OCI-M1 (cell line): ENCODE data around the gene UBASH3A.
"Not testable (repeated sequence)": the region's sequence is repeated elsewhere in the genome, so short reads cannot be mapped to it uniquely, and the experiment has no call there.

Experiments
- DNase-seq: peaks from one replicate; lab custom pipeline; 2025; lab: John Stamatoyannopoulos, UW

The UBASH3A gene

DNA sequence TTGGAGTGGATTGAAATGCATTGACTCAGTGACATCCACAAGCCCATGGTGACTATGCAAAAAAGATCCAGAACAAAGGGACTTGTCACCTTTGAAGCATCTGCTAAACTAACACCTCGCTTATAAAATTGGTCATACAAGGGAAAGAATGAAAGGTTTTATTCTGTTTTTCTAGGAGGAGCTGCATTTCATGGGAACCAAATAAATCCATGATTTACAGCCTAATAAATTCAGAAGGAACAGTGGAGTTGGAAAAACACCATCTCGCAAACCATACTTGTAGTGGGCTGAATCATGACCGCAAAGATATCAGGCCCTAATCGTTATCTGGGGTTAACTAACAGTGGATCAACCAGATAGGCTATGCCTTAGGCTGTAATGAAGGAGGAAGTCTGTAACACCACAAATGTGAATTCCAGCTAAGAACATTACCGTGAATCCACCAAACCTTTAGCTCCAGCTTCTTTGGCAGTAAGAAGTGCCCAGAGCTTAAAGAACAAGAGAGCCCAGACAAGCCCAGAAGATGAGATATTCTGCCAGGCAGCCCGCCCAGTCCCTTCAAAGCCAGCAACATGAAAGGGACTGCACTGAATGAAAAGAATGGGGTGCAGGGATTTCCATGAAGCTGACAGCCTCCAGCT, 64.9 kb downstream of the UBASH3A start:
- peak; percentile 82 for DNase-seq

DNA sequence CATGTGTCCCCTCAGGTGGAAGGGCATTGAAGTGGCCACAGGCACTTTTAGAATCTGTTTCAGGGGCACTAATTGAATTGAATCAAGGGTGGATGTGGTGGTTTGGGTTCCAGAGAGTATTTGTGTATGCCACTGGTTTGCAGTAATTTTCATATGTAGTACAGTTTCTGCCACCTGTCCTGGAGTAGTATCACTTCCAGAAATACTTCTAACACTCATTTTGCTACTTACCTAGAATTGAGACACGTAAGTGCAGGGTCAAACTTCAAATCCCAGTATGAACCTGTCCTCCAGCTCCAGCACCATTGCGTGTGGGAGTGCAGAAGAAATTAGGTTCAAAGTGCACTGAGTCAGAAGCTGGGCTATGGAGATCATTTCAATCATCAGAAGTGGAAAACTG, 65.6 kb downstream of the UBASH3A start:
- DNase-seq, result no peak

DNA sequence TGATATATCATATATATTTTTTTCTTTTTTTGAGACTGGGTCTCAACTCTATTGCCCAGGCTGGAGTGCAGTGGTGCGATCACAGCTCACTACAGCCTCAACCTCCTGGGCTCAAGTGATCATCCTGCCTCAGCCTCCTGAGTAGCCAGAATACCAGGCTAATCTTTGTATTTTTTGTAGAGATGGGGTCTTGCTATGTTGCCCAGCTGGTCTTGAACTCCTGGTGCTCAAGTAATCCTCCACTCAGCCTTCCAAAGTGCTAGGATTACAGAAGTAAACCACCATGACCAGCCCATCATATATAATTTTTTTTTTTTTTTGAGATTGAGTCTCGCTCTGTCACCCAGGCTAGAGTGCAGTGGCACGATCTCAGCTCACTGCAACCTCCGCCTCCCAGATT, 66.0 kb downstream of the UBASH3A start:
- DNase-seq, result not testable (repeated sequence)

DNA sequence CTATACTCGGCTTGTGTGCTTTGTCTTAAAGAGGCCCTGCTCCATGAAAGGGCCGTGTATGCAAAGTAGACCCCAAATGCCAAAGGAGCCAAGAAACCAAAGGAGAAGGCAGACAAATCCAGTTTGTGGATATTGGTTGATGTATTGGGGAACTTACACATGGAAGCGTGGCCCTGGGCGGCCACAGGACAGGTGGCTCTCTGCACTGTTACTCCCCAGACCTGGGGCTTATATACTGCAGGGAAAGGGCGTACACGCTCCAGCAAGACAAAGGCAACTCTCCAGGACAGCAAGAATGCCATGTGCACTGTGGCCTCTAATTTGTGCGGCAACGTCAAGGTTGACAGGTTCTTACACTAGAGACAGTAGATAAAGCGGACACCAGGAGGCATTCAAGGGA, 67.5 kb downstream of the UBASH3A start:
- DNase-seq, result no peak

DNA sequence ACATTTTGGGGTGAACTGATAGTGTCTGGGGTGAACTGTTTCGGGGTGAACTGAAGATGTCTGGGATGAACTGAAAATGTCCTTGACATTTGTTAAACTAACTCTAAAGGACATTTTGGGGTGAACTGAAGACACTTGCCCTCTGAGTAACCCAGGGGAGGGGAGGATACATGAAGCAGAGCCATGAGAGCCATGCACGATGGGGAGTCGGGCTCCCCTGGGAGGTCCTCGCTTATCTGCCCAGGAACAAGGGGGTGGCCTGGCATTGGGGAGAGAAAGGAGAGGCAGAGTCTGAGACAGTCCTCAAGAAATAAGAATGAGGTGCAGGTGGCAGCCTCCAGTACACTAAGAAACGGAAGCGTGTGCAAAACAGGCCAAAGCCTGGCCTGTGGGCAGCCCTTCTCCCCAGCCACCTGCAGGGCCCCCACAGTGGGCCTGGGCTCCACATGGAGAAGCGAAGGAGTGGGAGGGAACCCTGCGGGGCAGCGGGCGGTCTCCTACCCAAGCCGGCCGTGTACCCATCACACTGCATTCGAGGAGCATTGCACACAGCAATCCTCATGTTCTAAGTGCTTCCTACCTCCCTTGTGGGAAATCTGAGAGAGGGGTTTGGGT, 68.1 kb downstream of the UBASH3A start:
- no peak for DNase-seq

DNA sequence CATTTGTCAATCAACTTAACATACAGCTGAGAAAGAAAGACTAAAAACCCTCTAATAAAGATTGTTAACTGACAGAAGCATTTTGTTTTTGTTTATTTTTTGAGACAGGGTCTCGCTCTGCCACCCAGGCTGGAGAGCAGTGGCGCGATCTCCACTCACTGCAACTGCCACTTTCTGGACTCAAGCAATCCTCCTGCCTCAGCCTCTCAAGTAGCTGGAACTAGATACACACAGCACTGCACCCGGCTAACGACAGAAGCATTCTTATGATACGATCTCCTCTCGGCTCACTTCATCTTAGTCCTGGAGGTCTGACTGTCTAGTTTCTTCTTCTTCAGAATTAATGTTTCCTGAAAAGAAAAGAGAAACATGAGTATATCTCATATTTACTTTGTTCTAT, 68.8 kb downstream of the UBASH3A start:
- DNase-seq, result peak; percentile 29

DNA sequence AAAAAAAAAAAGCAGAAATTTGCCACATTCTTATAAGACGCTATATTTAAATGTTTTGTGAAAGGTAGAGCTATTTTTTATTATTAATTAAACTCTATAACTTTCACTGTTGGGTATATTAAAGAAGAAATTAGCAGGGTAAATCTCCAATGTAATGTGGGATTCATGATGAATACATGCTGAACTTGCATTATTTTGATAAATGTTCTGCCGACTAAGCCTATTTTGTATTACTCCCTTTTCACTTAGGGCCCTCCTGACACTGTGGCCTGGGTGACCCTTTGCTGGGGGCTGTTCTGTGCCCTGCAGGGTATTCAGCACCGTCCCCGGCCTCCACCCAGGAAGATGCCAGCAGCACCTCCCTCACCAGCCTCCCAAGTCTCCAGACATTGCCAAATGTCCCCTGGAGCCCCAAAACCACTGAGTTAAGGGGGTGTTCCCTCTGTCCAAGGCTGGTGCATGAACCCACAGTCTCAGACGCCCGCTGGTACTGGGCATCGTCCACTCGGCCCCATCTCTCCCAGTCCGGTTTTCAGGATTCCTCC, 69.9 kb downstream of the UBASH3A start:
- no peak for DNase-seq

DNA sequence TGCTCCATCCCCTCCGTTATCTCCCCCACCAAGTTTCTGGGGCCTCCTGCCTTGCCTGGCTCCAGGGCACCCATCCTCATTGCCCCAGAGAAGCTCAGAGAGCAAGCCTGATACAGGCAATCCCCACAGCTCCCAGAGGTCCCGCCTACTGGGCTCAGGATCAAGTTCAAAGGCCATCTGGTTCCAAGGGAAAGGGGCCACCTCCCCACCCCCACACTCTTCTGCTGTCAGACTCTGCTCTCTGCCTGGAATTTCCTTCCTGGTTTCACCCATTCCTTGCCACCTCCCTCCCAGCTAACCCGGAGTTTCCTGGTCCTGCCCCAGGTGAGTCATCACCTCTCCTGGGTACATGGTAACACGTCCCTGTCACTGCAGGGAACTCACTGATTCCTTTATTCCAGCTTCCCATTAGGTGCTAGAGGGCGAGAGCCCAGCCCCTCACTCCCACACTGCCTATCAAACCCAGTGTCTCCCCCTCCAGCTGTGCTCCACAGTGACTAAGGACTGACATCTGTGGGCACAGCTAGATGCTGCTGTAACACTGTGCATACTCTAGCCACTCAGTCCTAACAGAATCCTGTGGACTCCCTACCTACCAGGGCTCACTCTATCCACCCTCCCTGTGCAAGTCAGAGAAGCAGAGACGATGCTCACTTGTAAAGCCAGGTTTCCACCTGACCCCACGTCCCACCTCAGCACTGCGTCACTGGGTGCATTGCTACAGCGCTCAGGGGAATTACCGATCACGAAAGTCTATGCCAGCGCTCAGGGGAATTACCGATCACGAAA, 70.5 kb downstream of the UBASH3A start:
- peak; percentile 32 for DNase-seq

DNA sequence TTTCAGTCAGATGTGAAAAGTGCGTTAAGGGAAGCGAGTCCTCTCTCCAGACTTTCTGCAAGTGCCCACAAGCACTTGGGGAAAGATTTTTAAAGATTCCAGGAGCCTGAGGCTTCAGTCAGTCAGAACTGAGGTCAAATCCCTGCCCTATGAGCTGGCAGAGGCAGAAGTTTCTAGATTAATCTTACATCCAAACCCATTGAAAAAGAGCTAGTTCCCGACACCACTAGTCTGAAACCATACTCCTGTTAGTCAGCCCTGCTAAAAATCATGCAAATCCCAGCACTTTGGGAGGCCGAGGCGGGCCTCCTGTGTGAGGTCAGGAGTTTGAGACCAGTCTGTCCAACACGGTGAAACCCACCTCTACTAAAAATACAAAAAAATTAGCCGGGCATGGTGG, 71.3 kb downstream of the UBASH3A start:
- no peak for DNase-seq

DNA sequence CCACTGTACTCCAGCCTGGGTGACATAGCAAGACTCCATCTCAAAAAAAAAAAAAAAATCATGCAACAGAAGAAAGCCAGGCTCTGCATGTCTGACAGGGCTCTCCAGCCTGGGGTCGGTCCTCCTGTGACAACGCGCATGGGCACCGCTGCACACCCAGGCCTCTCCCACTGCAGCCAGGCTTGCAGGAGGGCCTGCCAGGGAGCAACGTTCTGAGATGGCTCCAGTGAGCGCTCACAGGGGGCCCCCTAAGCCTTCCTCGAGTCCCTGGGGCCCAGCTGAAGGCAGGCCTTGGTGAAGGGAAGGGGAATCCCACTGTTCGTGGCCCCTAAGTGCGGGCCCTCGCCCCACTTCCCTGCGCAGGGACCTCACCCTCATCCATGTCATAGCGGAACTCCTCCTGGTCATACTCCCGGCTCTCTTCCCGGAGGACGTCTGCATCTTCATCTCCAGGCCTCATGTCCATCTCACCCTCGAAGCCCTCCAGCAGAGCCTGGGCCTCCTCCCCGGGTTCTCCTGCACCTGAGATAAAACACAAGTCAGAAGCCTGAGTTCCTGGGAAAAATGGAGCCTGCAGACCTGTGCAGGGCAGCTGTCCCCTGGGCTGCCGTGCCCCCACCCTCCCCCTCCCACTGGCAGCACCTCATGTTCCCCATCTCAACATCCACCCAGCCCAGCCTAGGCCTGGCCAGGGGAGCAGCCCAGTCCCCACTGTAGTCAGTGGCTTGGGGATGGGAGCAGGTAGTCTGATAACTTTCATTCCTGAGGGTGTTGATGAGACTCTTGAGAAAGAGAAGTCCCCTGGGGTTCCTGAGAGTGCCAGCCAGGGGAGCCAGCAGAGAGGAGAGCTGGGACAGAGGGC, 72.1 kb downstream of the UBASH3A start:
- DNase-seq, result no peak

DNA sequence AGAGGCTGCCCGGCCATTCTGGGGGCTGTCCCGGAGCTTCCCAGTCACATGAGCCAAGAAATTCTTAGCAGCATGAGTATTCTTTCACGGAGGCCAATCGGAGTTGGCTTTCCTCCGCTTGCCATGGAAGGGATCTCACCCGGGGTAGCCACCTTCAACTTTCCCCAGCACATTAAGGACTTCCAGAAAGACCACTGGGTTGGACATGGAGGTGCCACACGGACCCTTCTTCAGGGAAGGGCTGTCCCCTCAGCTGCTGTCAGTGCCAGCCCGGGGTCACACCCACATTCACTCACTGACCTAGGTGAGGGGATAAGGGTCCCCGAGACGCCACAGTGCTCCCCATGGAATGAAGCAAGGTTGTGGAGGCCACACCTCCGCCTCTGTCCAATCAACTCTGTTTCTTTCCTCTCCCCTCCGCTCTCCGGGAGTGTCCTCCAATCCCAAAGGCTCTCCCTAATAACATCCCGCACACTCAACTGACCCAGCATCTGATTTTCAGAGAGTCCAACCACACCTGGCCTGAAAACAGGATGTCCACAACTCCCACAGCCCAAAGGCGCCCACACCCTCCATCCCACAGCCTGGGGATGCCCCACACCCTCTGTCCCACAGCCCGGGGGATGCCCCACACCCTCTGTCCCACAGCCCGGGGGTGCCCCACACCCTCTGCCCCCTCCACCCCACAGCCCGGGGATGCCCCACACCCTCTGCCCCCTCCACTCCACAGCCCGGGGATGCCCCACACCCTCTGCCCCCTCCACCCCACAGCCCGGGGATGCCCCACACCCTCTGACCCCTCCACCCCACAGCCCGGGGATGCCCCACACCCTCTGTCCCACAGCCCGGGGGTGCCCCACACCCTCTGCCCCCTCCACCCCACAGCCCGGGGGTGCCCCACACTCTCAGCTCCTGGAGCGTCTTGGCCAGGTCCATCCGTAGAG, 73.0 kb downstream of the UBASH3A start:
- no peak for DNase-seq

DNA sequence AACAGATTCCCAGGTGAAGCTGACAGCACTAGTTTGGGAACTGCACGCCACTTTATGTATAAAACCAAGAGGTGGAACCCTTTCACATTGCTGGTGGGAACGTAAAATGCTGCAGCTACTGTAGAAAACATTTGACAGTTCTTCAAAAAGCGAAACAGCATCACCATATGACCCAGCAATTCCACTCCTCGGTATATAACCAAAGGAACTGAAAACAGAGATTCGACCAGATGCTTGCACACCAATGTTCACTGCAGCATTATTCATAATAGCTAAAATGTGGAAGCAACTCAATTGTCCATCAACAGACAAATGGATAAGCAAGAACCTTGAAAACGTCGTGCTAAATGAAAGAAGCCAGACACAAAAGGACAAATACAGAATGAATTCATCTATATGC, 74.8 kb downstream of the UBASH3A start:
- DNase-seq, result no peak

DNA sequence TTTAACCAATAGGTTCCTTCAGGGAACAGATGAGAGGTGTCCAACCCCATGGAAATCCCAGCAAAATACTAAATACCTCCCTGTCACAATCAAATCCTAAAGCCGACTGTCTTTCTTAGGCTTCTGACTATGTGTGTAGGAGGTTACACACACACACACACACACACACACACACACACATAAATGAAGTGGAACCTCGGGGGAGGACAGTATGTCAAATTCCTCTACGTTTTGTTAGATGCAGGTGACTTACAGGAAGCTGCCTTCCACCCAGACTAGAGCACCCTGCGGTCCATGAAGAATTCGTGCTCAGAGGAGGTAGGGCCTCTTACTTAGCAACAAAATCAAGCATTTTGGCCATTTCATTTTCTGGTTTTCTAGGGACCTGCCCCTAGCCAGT, 75.9 kb downstream of the UBASH3A start:
- no peak for DNase-seq

DNA sequence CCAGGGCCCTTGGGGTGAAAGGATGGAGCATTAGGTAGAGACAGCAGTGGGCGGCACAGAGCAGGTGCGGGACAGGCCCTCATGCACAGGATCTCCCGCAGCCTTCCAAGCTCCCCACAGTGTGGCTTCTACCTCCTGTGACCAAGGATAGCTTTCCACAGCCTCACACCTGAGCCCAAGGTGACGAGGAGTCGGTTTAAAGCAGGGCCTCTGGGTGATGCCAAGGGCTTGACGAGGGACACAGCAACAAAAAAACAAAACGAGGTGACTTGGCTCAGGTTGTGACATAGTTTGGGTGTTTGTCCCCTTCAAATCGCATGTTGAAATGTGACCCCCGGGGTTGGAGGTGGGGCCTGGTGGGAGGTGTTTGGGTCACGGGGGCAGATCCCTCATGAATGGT, 77.0 kb downstream of the UBASH3A start:
- no peak for DNase-seq

DNA sequence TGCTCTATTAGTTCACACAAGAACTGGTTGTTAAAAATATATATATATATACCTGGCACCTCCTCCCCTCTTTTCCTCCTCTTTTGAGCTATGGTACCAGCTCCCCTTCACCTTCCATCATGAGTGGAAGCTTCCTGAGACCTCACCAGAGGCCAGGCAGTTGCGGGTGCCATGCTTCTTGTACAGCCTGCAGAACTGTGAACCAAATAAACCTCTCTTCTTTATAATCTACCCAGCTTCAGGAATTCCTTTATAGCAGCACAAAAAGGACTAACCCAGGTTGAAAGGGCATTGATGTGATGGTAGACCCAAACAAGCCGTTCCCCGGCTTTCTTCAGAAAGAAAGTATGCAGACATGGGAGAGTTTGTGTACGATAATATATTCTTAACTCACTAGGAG, 77.5 kb downstream of the UBASH3A start:
- DNase-seq, result no peak

DNA sequence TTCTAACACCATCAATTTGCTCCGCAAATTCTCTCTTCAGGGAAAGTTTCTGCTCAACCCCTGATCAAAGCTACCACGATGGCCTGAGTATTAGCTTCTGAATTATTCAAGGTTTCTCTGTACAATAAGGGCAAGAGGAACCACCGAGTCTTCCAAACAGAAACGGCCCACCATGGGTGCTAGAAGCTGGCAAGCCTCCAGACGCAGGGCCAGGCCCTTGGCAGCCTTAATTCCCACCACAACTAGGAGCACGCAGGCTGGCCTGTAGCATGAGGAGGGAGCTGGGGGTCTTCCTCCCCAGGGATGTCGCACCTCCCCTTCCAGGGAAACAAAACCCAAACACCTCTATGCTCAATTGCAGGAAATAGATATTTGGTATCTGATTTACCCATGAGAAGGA, 81.3 kb downstream of the UBASH3A start:
- no peak for DNase-seq

DNA sequence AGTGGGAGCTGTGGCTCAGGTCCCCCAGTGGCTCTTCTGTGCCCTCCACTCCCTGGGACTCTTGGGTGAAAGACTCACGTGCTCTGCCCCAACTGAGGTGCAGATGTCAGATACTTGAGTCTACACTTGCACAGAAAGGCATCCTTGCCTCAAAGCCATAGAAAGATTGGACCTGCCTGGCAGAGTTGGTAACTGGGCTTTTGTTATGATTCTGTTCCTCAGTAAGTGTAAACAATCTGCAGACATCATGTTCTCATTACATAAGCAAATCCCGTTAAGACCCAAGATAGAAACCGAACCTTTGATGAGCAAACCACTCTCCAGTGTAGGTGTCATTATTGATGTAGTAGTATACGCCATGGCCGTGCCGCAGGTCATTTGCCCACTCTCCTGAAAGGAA, 82.4 kb downstream of the UBASH3A start:
- DNase-seq, result no peak

DNA sequence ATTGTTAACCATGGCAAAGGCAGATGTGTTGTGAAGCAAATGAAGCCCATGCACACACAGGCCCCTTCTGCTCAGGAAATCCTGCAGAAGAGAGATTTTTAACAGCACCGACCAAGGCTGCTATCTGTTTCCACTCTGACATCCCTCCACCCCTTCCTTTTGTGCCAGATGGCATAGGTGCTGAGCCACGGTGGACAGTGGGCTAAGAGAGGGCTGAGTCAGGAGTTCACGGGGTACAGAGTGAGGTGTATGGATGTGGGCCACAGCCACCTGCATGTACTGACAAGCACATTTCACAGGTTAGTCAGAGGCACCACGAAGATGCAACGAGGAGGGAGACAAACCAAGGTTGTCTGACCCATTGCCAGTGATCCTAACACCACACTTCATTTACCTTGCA, 82.8 kb downstream of the UBASH3A start:
- no peak for DNase-seq

DNA sequence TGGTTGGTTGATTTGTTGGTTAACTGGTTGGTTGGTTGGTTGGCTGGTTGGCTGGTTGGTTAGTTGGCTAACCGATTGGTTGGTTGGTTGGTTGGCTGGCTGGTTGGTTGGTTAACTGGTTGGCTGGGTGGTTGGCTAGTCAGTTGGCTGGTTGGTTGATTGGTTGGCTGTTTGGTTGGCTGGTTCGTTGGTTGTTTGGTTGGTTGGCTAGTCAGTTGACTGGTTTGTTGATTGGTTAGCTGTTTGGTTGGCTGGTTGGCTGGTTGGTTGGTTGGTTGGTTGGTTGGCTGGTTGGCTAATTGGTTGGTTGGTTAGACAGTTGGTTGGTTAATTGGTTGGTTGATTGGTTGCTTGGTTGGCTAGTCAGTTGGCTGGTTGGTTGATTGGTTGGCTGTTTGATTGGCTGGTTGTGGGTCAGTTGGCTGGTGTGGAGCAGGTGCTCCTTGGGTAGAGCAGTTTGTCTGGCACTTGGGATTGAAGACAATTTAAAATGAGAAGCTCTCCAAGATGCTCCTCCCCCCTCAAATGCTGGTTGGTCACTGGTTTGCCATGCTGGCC, 85.4 kb downstream of the UBASH3A start:
- DNase-seq, result no peak

DNA sequence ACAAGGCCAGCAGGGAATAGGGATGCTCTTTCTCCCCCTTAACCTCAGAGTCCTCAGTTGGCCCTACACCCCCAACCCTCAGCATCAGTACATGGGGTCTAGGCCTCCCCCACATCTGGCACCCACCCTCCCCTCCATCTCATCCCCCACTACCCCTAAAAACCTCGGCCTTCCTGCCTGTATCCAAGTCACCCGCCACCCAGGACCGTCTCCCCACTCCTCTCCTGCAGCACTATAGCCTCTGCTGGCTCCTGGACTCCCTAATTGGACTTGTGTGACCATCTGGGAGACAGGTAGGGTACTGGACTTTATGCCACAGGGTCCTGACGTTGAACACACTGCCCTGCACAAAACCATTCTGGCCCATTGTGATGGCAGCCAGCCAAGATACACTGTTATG, 86.3 kb downstream of the UBASH3A start:
- DNase-seq, result no peak

DNA sequence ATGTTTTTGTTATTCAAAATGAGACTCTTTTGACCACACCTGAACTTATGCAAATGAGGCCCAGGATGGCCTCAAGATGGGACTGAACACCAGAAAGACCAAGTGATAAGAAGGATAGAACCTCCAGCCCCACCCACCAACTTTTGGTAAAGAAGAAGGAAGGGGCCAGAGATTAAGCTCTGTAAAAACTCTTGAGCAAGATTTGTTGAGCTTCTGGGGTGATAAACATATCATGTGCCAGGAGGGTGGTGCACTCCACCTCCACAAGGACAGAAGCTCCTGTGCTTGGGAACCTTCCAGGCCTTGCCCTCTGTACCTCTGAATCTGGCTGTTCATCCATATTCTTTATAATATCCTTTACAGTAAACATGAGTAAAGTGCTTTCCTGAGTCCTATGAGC, 87.0 kb downstream of the UBASH3A start:
- peak; percentile 78 for DNase-seq
